BJ (cell line): ENCODE measurements around the gene ALAD. TPM values are rescaled to one million over a fixed set of nuclear protein-coding genes. Genes with fewer than 3 reads are reported as not detected.

Experiments
- CTCF ChIA-PET: fragments of 350-600 bp; formaldehyde crosslinking; extraction: SDS; loops from one replicate; lab custom pipeline; 2021; ENCODE audit warnings: antibody characterized with exemption, inconsistent platforms; lab: Yijun Ruan, JAX
- POLR2A ChIA-PET: fragments of 300-600 bp; sonication (Branson Sonifier 250); formaldehyde crosslinking; extraction: SDS; loops from one replicate; lab custom pipeline; 2021; ENCODE audit warnings: antibody characterized with exemption; lab: Charles Lee
- DNase-seq: peaks from one replicate; pipeline ENCODE4 v3.0.0-alpha.2; 2011; ENCODE audit warnings: low read depth
- H3K27me3 ChIP-seq: 2 replicates; pipeline ENCODE4 v1.6.0; 2011; ENCODE audit warnings: low read length; ENCODE audit not compliant: control insufficient read depth, insufficient read depth
- H3K36me3 ChIP-seq: 2 replicates; pipeline ENCODE4 v1.5.1; 2011; ENCODE audit warnings: low read length; ENCODE audit not compliant: control insufficient read depth, insufficient read depth
- H3K4me3 ChIP-seq: 2 replicates; pipeline ENCODE4 v1.5.1; 2011; ENCODE audit warnings: low read depth, mild to moderate bottlenecking, control low read depth, low read length
- polyA plus RNA-seq: library from polyadenylated mRNA; depleted of rRNA; stranded (reverse); fragments of >200 nt; gene quantifications from 2 replicates; pipeline ENCODE4 v1.2.3, GENCODE V29; 2011
- TF ChIP-seq, protein P1 (sequence below): IDR thresholded peaks from 2 replicates; pipeline ENCODE4 v1.5.1; 2011; ENCODE audit warnings: low read depth, mild to moderate bottlenecking, control low read depth, inconsistent platforms, low read length, moderate library complexity; ENCODE audit not compliant: insufficient read depth

ALAD gene
- polyA plus RNA-seq, 1 experiment, result 9.5 TPM

DNA sequence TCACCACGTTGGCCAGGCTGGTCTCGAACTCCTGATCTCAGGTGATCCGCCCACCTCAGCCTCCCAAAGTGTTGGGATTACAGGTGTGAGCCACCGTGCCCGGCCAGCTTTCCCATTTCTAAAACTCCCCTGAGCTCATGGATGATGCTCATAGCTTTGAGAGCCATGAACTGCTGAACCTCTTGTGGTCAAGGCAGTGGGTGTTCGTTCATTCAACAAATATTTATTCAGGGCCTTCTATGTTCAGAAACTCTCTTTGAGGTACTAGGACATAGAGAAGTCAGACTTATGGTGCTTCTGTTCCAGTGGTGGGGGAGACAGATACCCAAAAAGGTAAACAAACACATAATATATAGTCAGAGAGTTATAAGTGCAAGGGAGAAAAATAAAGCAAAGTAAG is 49.1 kb downstream of the ALAD start:
- no peak for DNase-seq
- TF ChIP-seq, protein P1, sequence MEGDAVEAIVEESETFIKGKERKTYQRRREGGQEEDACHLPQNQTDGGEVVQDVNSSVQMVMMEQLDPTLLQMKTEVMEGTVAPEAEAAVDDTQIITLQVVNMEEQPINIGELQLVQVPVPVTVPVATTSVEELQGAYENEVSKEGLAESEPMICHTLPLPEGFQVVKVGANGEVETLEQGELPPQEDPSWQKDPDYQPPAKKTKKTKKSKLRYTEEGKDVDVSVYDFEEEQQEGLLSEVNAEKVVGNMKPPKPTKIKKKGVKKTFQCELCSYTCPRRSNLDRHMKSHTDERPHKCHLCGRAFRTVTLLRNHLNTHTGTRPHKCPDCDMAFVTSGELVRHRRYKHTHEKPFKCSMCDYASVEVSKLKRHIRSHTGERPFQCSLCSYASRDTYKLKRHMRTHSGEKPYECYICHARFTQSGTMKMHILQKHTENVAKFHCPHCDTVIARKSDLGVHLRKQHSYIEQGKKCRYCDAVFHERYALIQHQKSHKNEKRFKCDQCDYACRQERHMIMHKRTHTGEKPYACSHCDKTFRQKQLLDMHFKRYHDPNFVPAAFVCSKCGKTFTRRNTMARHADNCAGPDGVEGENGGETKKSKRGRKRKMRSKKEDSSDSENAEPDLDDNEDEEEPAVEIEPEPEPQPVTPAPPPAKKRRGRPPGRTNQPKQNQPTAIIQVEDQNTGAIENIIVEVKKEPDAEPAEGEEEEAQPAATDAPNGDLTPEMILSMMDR, result no peak
- CTCF ChIA-PET, result no interaction called here
- no peak overlapping the region for H3K4me3 ChIP-seq
- POLR2A ChIA-PET, result no interaction called here
- H3K27me3 ChIP-seq, result peaks cover 41% of the 10 kb centered on the region
- H3K36me3 ChIP-seq, result no peaks in the 10 kb centered on the region

DNA sequence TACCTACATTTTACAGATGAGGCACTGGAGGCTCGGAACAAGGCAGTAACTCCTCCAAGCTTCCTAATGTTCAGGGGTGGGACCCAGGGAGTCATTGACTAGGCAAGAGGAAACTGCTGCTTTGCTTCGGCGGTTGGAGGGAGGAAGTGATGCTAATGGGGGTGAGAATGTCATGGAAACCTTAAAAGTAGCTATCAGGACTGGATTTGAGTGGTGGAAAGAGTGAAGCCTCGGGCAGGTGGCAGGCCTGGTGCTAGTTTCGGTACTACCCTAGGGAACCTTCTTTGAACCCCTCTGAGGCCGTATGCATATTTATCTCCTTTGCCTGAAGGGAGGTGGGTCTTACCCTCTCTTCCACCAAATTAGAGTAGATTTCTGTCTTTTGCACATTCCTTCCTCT is 50.1 kb downstream of the ALAD start:
- ChIA-PET POLR2A (no interaction called here), CTCF (interaction anchor here (0.8 to 4.4 kb wide), 4 partner anchors 10 to 50 kb away, joined by 3 to 16 read pairs (median 4); partner anchors contain the start of gene ALAD)
- H3K27me3 ChIP-seq, result peaks cover 37% of the 10 kb centered on the region

DNA sequence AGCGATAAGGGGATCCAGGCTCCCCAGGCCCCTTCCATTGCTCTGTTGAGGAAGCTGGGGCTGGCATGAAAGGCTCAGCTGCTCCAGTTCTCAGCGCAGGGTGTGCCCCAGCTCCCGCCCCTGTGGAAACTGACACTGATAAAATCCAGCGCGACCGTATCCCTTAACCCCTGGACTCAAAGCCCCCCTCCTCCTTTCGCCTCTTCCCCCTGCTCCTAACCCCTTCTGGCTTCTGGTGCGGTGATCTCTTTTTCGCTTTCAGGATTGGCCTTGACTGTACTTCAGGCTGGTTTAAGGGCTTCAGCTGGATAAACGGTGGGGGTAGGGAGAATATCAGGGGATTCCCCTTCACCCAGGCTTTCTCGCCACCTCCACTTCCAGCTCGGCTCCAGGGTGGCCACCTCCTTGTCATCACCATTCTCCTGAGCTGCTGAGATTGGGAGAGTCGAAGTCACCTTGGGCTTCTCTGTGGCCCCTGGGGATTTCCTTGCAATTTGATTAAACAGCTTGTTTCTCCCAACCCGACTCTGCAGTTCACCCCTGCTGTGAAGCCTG is 50.9 kb downstream of the ALAD start:
- ChIA-PET CTCF (interaction anchor here (0.8 to 4.4 kb wide), 5 partner anchors 10 to 51 kb away, joined by 3 to 16 read pairs (median 4); partner anchors contain the start of genes ALAD and WDR31), POLR2A (no interaction called here)
- H3K4me3 ChIP-seq, result no peak overlapping the region
- no peak for DNase-seq
- H3K36me3 ChIP-seq, result no peaks in the 10 kb centered on the region
- TF ChIP-seq, protein P1, result no peak
- H3K27me3 ChIP-seq, result peaks cover 37% of the 10 kb centered on the region

More for the DNA sequence above, 50.1 kb downstream of the ALAD start:
- H3K4me3 ChIP-seq, result no peak overlapping the region
- DNase-seq, result no peak
- H3K36me3 ChIP-seq, result no peaks in the 10 kb centered on the region
- TF ChIP-seq, protein P1, result no peak

DNA sequence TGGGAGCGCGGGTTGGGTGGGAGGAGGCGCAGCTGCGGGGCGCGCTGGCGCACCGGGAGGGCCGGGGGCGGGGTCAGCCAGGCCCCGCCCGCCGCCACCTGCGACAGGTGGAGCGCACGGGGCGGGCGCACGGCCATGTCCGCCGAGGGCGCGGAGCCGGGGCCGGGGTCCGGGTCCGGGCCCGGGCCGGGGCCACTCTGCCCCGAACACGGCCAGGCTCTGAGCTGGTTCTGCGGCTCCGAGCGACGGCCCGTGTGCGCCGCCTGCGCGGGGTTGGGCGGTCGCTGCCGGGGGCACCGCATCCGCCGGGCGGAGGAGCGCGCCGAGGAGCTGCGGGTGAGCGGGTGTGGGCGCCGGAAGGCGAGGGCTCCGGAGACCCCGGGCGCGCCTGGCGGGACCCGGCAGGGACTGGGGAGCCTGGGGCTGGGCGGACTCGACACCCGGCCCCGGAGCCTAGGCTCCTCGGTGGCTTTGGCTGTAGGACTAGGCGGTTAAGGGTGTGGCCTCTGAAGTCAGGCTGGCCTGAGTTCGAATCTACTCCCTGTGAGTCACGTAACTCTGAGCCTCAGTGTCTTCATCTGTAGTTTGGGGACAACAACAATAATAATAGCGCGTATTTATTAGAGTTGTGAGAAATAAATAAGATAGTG is 51.5 kb downstream of the ALAD start, which contains the start of gene BSPRY:
Gene BSPRY, plus strand, starts transcription at position 97 of the 650 bp plus-strand sequence. Its CDS starts 39 bp downstream, at position 136.
- Histone ChIP-seq H3K27me3 (peaks cover 37% of the 10 kb centered on the region), H3K36me3 (no peaks in the 10 kb centered on the region), H3K4me3 (peak within 1 kb of the TSS; percentile 19; the same call in 1 of the 2 replicates)
- DNase-seq, result no peak
- ChIA-PET CTCF (interaction anchor here (0.7 to 4.4 kb wide), 4 partner anchors 9 to 52 kb away, joined by 3 to 16 read pairs (median 5); partner anchors contain the start of genes ALAD and WDR31), POLR2A (no interaction called here)
- TF ChIP-seq, protein P1, result no peak

DNA sequence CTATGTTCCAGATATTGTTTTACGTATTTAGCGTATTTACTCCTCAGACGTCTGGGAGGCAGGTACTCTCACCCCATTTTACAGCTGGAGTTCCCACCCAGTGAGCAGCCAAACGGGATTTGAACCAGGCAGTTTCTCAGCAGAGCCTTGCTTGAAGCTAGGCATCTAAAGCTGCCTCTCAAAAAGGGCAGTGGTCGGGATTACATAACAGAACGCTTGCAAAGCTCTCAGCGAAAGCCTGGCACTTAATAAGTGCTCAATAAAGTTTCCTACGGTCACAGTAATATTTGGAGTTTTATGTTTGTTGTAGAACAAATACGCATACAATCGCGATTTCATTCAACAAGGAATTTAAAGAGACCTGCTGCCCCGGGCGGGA is 52.0 kb downstream of the ALAD start:
- H3K36me3 ChIP-seq, result no peaks in the 10 kb centered on the region
- TF ChIP-seq, protein P1, result no peak
- ChIA-PET POLR2A (no interaction called here), CTCF (interaction anchor here (0.7 to 4.4 kb wide), 3 partner anchors 9 to 52 kb away, joined by 3 to 16 read pairs (median 7); partner anchors contain the start of genes ALAD and WDR31)
- peaks cover 35% of the 10 kb centered on the region for H3K27me3 ChIP-seq
- DNase-seq, result no peak
- H3K4me3 ChIP-seq, result no peak overlapping the region
